SK-N-MC (cell line): ENCODE results near the gene ALG3.
A peak's percentile ranks its signal among the peaks of the same experiment; 100 is the strongest.
"Not testable (repeated sequence)": the region's sequence is repeated elsewhere in the genome, so short reads cannot be mapped to it uniquely, and the experiment has no call there.

Experiments used
- DNase-seq: peaks from one replicate; pipeline ENCODE4 v3.0.0-alpha.2; 2011; ENCODE audit warnings: low read depth, low spot score
- H3K27ac ChIP-seq: fragments of 200-600 bp; sonication (generic); 2 replicates; pipeline ENCODE4 v1.5.1; 2016; ENCODE audit warnings: mixed run types
- H3K36me3 ChIP-seq: fragments of 200-600 bp; sonication (generic); 2 replicates; pipeline ENCODE4 v1.6.1; 2017; ENCODE audit warnings: antibody characterized with exemption, low read length, mixed read lengths; ENCODE audit not compliant: insufficient read depth
- H3K4me3 ChIP-seq: fragments of 200-600 bp; sonication (generic); 2 replicates; pipeline ENCODE4 v1.5.1; 2016
- H3K9ac ChIP-seq: fragments of 200-600 bp; sonication (generic); 2 replicates; pipeline ENCODE4 v1.8.0; 2017; ENCODE audit warnings: mixed run types, mixed read lengths; ENCODE audit not compliant: insufficient read length
- H3K9me3 ChIP-seq: fragments of 200-600 bp; sonication (generic); 2 replicates; pipeline ENCODE4 v1.6.1; 2017; ENCODE audit warnings: low read depth, mild to moderate bottlenecking, antibody characterized with exemption, low read length, moderate library complexity, mixed read lengths
- EZH2 ChIP-seq: fragments of 200-600 bp; sonication (generic); IDR thresholded peaks from one replicate; pipeline ENCODE4 v1.6.1; 2017; ENCODE audit warnings: antibody characterized with exemption
- FOXP2 ChIP-seq: optimal IDR thresholded peaks from 2 replicates; pipeline ENCODE3; 2011; ENCODE audit warnings: mild to moderate bottlenecking, moderate library complexity; ENCODE audit not compliant: insufficient read depth; ENCODE audit errors: extremely low read length, control extremely low read depth
- POLR2AphosphoS5 ChIP-seq: IDR thresholded peaks from 2 replicates; pipeline ENCODE4 v1.6.1; 2012; ENCODE audit warnings: mild to moderate bottlenecking, low read depth, low read length, borderline replicate concordance

Gene ALG3

DNA sequence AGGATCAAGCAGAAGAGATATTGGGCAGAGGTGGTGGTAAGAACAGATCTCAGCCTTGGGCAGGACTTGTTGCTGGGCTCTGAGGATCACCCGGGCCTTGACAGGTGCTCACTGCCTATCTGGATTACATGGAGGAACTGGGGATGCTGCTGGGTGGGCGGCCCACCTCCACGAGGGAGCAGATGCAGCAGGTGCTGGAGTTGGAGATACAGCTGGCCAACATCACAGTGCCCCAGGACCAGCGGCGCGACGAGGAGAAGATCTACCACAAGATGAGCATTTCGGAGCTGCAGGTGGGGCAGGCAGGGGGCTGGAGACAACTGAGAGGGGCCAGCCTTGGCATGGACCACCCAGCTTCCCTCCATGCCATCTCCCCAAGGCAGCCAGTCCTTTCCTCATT lies 34.9 kb upstream of the ALG3 start:
- TF ChIP-seq POLR2AphosphoS5, result no peak
- TF ChIP-seq EZH2, result no peak
- TF ChIP-seq FOXP2, result no peak

DNA sequence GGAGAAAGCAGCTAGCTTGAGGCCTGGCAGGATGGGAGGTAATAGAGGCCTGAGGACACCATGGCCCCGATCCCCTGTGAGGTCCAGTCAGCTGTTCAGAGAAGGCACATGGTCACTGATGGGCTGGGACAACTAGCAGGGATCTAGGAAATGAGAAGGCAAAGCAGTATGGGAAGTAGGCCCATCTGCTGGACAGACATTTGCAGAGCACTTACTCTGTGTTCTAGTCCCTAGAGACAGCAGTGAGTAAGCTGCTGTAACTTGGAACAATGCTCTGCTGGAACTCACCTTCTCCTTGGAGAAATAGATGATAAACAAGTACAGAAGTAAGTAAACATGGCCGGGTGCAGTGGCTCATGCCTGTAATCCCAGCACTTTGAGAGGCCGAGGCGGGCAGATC lies 34.2 kb upstream of the ALG3 start:
- Histone ChIP-seq H3K36me3 (no peaks in the 10 kb centered on the region), H3K9me3 (no peaks in the 10 kb centered on the region)
- no peak for DNase-seq

More for the DNA sequence above, 34.9 kb upstream of the ALG3 start:
- Histone ChIP-seq H3K4me3 (no peak overlapping the region), H3K9ac (no peak overlapping the region), H3K9me3 (no peaks in the 10 kb centered on the region), H3K36me3 (no peaks in the 10 kb centered on the region), H3K27ac (no peak overlapping the region)
- DNase-seq, result no peak

DNA sequence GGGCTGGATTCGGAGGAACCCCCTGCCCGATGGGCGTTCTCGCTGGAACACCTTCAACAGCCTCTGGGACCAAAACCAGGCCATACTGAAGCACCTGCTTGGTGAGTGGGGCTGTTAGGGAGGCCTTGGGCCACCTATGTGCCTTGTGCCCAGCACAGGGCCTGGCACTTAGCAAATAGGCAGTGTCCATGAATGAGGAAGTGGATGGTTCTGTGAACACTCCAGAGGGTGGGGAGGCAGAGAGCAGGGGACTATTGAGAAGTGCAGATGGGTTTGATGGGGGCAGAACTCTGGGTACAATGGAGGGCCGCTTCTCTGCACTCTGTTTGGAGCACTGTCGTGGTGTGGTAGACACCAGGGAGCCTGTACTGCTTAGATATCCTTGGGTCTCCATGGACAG lies 28.6 kb upstream of the ALG3 start:
- Histone ChIP-seq H3K36me3 (no peaks in the 10 kb centered on the region), H3K9ac (no peak overlapping the region), H3K4me3 (no peak overlapping the region), H3K27ac (no peak overlapping the region), H3K9me3 (no peaks in the 10 kb centered on the region)
- TF ChIP-seq FOXP2 (no peak), EZH2 (no peak), POLR2AphosphoS5 (no peak)
- DNase-seq, result no peak

More for the DNA sequence above, 34.2 kb upstream of the ALG3 start:
- no peak overlapping the region for H3K27ac ChIP-seq
- H3K4me3 ChIP-seq, result no peak overlapping the region
- TF ChIP-seq POLR2AphosphoS5 (no peak), EZH2 (no peak), FOXP2 (no peak)
- H3K9ac ChIP-seq, result no peak overlapping the region

DNA sequence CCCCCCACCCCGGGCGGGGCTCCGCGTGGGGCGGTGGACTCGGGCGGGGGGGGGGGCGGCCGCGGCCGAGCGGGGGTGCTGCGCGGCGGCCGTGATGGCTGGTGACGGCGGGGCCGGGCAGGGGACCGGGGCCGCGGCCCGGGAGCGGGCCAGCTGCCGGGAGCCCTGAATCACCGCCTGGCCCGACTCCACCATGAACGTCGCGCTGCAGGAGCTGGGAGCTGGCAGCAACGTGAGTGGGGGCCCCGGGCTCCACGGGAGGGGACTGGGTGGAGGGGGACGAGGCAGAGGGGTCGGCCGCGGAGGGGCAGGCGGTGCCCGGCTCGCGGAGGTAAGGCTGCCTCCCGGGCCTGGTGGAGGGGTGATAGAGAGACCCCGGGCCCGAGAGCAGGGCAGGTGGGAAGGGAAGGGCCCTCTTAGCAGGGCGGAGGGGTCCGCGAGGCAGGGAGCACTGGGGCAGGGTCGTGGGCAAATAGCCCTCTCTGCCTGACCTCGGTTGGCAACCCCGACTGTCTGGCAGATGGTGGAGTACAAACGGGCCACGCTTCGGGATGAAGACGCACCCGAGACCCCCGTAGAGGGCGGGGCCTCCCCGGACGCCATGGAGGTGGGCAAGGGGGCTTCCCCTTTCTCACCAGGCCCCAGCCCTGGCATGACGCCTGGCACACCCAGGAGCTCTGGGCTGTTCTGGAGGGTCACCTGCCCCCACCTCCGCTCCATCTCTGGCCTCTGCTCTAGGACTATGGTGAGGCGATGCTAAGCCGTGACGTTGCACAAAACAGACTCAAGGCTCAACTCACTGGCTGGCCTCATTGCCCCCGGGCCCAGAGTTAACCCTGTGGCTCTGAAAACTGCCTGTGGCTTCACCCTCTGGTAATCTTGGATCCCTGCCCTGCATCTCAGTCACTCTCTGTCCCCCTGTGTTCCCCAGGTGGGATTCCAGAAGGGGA lies 27.5 kb upstream of the ALG3 start, which contains the start of gene ECE2:
Gene ECE2, plus strand, starts transcription at position 62 of the 950 bp plus-strand sequence. Its CDS starts 132 bp downstream, at position 194.
- no peak within 1 kb of the TSS for H3K9ac ChIP-seq
- H3K4me3 ChIP-seq, result no peak within 1 kb of the TSS
- TF ChIP-seq POLR2AphosphoS5, result no peak
- TF ChIP-seq EZH2, result no peak
- no peak for TF ChIP-seq FOXP2

DNA sequence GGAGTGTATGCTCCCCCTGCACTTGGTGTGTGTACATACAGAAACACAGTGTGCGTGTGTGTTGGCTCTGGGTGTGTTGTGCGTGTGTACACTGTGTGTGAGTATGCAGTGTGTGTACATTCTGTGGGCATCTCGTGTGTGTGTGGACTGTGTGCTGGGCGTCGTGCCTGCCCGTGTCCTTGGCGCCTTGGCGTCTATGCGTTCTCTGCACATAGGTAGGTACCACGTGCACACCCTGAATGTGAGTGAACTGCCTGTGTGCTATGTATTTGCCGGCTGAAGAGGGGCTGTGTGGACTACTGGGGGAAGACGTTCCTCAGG lies 26.6 kb upstream of the ALG3 start:
- H3K9me3 ChIP-seq, result no peaks in the 10 kb centered on the region
- no peak for DNase-seq
- H3K27ac ChIP-seq, result no peak overlapping the region
- no peak overlapping the region for H3K9ac ChIP-seq
- no peak overlapping the region for H3K4me3 ChIP-seq
- no peaks in the 10 kb centered on the region for H3K36me3 ChIP-seq
- TF ChIP-seq EZH2 (no peak), FOXP2 (no peak), POLR2AphosphoS5 (no peak)

More for the DNA sequence above, 27.5 kb upstream of the ALG3 start, which contains the start of gene ECE2:
- Histone ChIP-seq H3K36me3 (no peaks in the 10 kb centered on the region), H3K9me3 (no peaks in the 10 kb centered on the region), H3K27ac (no peak within 1 kb of the TSS)
- no peak for DNase-seq

DNA sequence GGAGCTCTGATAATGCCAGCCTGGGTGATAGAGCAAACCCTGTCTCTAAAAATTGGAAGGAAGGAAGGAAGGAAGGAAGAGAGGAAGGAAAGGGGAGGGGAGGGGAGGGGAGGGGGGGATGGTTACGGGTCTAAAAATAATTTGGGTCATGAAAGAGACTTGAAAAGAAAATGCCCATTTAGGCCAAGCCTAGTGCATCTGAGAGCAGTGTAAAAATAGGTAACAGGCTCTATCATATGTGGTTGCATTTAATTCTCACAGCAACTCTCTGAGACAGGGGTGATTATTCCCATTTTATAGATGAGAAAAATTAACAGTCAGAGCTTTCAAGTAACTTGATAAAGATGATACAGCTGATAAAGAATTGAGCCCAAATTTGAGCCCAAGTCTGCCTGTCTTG lies 23.5 kb upstream of the ALG3 start:
- no peak overlapping the region for H3K4me3 ChIP-seq
- TF ChIP-seq EZH2 (no peak), FOXP2 (no peak)
- H3K27ac ChIP-seq, result no peak overlapping the region
- no peaks in the 10 kb centered on the region for H3K9me3 ChIP-seq
- no peak overlapping the region for H3K9ac ChIP-seq
- H3K36me3 ChIP-seq, result no peaks in the 10 kb centered on the region
- DNase-seq, result no peak

DNA sequence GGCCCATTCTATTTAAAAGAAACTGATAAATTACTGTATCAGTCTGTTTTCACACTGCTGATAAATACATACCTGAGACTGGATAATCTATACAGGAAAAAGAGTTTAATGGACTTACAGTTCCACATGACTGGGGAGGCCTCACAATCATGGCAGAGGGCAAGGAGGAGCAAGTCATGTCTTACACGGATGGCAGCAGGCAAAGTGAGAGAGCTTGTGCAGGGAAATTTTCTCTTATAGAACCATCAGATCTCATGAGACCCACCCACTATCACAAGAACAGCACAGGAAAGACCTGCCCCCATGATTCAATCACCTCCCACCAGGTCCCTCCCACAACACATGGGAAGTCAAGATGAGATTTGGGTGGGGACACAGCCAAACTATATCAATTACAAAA lies 18.5 kb upstream of the ALG3 start:
- H3K9ac ChIP-seq, H3K4me3 ChIP-seq, DNase-seq, H3K27ac ChIP-seq, H3K36me3 ChIP-seq, H3K9me3 ChIP-seq: not testable (repeated sequence)

DNA sequence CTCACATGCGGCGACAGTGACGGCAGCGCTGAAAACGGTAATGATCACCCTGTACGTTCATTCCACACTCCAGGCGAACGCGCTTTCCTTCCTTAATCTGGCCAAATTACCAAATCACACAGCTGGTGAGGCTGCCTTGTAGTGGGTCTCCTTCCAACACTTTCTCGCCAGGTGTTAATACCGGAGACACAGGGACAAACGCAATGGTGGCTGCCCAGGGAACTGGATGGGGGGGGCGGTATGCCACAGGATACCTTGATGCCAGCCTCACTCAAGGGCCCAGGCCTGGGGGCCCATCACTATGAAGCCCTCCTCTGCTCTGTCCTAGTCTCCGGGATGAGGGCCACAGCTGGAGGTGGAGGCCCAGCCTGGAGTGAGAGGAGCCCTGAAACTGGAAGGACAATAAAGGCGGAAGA lies 14.0 kb upstream of the ALG3 start:
- Histone ChIP-seq H3K4me3 (peak overlapping the region; percentile 78; the same call in 1 of the 2 replicates), H3K27ac (no peak overlapping the region), H3K9ac (no peak overlapping the region), H3K9me3 (no peaks in the 10 kb centered on the region), H3K36me3 (no peaks in the 10 kb centered on the region)
- TF ChIP-seq EZH2, result no peak
- TF ChIP-seq POLR2AphosphoS5, result no peak
- no peak for TF ChIP-seq FOXP2
- no peak for DNase-seq
